ENCODE results near the gene TNFSF18. TPM values are rescaled to one million over a fixed set of nuclear protein-coding genes. Genes with fewer than 3 reads are reported as not detected.

TNFSF18 gene
- total RNA-seq, 1 experiment from 2014 or later = 0.05 TPM

Other genes starting within 250 kb of the TNFSF18 start
- 0.16 and 0.24 TPM in 2 replicates for gene TNFSF4, start 156.4 kb upstream of the TNFSF18 start, total RNA-seq (2014; rRNA removed; shearing (Covaris generic))

All from SJSA1 (cell line).